PC-9 (cell line): ENCODE measurements around the gene PIGR. TPM values are rescaled to one million over a fixed set of nuclear protein-coding genes. Genes with fewer than 3 reads are reported as not detected.
A peak's percentile ranks its signal among the peaks of the same experiment; 100 is the strongest.

Experiments
- BruUV-seq: library from RNA; stranded (reverse); fragments of 400-500 nt; replicated peaks from 2 replicates; lab custom pipeline; 2021; lab: Mats Ljungman, UMichigan
- CTCF ChIA-PET: fragments of 300-600 bp; sonication (Branson Sonifier 250); formaldehyde crosslinking; loops from one replicate; lab custom pipeline; 2022; ENCODE audit warnings: antibody characterized with exemption; lab: Charles Lee
- POLR2A ChIA-PET: fragments of 300-600 bp; sonication (Branson Sonifier 250); formaldehyde crosslinking; loops from one replicate; lab custom pipeline; 2022; ENCODE audit warnings: antibody characterized with exemption; ENCODE audit not compliant: unreplicated experiment; lab: Charles Lee
- DNase-seq, 2 experiments: peaks; one replicate each; pipeline versions ENCODE4 v3.0.0 to v3.0.0-alpha.2; 2015 to 2022; ENCODE audit warnings: mixed read lengths in 1 of 2
- H2AFZ ChIP-seq: fragments of 200-600 bp; sonication (generic); 2 replicates; pipeline ENCODE4 v1.8.1; 2017; ENCODE audit warnings: antibody characterized with exemption
- H3F3A ChIP-seq: fragments of 200-600 bp; sonication (generic); 2 replicates; pipeline ENCODE4 v1.8.1; 2017; ENCODE audit warnings: antibody characterized with exemption, mild to moderate bottlenecking, low read depth; ENCODE audit not compliant: insufficient read depth
- H3K27ac ChIP-seq: fragments of 200-600 bp; sonication (generic); 2 replicates; pipeline ENCODE4 v1.6.1; 2016; ENCODE audit warnings: mixed run types
- H3K27me3 ChIP-seq: fragments of 200-600 bp; sonication (generic); 2 replicates; pipeline ENCODE4 v1.6.1; 2016; ENCODE audit warnings: low read depth, mixed run types; ENCODE audit not compliant: insufficient read depth
- H3K36me3 ChIP-seq: fragments of 200-600 bp; sonication (generic); 2 replicates; pipeline ENCODE4 v1.6.1; 2016; ENCODE audit warnings: low read depth, mixed run types
- H3K4me1 ChIP-seq: fragments of 200-600 bp; sonication (generic); replicated peaks from 2 replicates; pipeline ENCODE4 v1.6.1; 2016; ENCODE audit warnings: mixed run types; ENCODE audit not compliant: insufficient read depth
- H3K4me2 ChIP-seq: fragments of 200-600 bp; sonication (generic); 2 replicates; pipeline ENCODE4 v1.6.1; 2017; ENCODE audit warnings: mixed run types
- H3K4me3 ChIP-seq: fragments of 200-600 bp; sonication (generic); 2 replicates; pipeline ENCODE4 v1.6.1; 2016; ENCODE audit warnings: mixed run types
- H3K79me2 ChIP-seq: fragments of 200-600 bp; sonication (generic); 2 replicates; pipeline ENCODE4 v1.6.1; 2017; ENCODE audit warnings: low read depth, mixed run types
- H3K9me2 ChIP-seq: fragments of 200-600 bp; sonication (generic); 2 replicates; pipeline ENCODE4 v1.8.1; 2017; ENCODE audit warnings: mild to moderate bottlenecking; ENCODE audit not compliant: insufficient read depth
- H3K9me3 ChIP-seq: fragments of 200-600 bp; sonication (generic); 2 replicates; pipeline ENCODE4 v1.8.1; 2016; ENCODE audit warnings: low read depth; ENCODE audit not compliant: insufficient read depth
- H4K20me1 ChIP-seq: fragments of 200-600 bp; sonication (generic); 2 replicates; pipeline ENCODE4 v1.8.1; 2017; ENCODE audit not compliant: insufficient read depth
- EZH2 ChIP-seq: fragments of 200-600 bp; sonication (generic); IDR thresholded peaks from 2 replicates; pipeline ENCODE4 v1.8.0; 2017; ENCODE audit warnings: antibody characterized with exemption, low read depth
- intact Hi-C: fragments of 100-400 bp; cut with micrococcal nuclease; formaldehyde crosslinking; loops from one replicate; pipeline ENCODE4 v1.10.0; 2022; ENCODE audit not compliant: unreplicated experiment
- total RNA-seq: library from RNA; stranded (reverse); gene quantifications from 2 replicates; pipeline ENCODE4 v1.2.3, GENCODE V29; 2021
- TF ChIP-seq, protein P1 (sequence below): fragments of 200-600 bp; sonication (generic); conservative IDR thresholded peaks from 2 replicates; pipeline ENCODE4 v1.6.1; 2017; ENCODE audit warnings: mixed run types, antibody characterized with exemption, mild to moderate bottlenecking, moderate library complexity

PIGR gene
- total RNA-seq, 1 experiment from 2014 or later = not detected

DNA sequence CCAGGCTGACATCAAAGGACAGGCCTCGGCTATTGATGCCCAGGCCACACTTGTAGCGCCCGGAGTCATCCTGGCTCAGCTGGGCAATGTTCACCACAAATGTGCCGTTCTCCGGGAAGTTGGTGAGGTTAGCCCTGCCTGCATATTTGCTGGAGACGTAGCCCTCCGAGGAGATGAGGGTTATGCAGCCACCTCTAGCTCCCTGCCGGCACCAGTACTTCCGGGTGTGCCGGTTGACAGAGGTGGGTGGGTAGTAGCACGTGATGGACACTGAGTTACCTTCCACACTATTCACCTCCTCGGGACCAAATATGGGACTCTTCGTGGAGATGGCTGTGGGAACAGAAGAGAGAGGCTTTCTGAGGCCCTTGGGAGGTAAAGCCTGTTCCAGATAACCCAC lies 7.1 kb downstream of the PIGR start:
- Histone ChIP-seq H3K4me3 (no peak overlapping the region), H4K20me1 (no peaks in the 10 kb centered on the region), H3K27ac (no peak overlapping the region), H3K36me3 (no peaks in the 10 kb centered on the region), H2AFZ (no peak overlapping the region), H3K4me2 (no peak overlapping the region), H3K79me2 (no peaks in the 10 kb centered on the region), H3F3A (no peaks in the 10 kb centered on the region), H3K9me2 (no peaks in the 10 kb centered on the region), H3K4me1 (no peaks in the 10 kb centered on the region), H3K9me3 (no peaks in the 10 kb centered on the region), H3K27me3 (no peaks in the 10 kb centered on the region)
- intact Hi-C loops = no loop called here
- no peak for DNase-seq
- ChIA-PET POLR2A (no interaction called here), CTCF (no interaction called here)
- TF ChIP-seq, protein P1, sequence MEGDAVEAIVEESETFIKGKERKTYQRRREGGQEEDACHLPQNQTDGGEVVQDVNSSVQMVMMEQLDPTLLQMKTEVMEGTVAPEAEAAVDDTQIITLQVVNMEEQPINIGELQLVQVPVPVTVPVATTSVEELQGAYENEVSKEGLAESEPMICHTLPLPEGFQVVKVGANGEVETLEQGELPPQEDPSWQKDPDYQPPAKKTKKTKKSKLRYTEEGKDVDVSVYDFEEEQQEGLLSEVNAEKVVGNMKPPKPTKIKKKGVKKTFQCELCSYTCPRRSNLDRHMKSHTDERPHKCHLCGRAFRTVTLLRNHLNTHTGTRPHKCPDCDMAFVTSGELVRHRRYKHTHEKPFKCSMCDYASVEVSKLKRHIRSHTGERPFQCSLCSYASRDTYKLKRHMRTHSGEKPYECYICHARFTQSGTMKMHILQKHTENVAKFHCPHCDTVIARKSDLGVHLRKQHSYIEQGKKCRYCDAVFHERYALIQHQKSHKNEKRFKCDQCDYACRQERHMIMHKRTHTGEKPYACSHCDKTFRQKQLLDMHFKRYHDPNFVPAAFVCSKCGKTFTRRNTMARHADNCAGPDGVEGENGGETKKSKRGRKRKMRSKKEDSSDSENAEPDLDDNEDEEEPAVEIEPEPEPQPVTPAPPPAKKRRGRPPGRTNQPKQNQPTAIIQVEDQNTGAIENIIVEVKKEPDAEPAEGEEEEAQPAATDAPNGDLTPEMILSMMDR = no peak
- TF ChIP-seq EZH2 = no peak
- no TSS peak for BruUV-seq

DNA sequence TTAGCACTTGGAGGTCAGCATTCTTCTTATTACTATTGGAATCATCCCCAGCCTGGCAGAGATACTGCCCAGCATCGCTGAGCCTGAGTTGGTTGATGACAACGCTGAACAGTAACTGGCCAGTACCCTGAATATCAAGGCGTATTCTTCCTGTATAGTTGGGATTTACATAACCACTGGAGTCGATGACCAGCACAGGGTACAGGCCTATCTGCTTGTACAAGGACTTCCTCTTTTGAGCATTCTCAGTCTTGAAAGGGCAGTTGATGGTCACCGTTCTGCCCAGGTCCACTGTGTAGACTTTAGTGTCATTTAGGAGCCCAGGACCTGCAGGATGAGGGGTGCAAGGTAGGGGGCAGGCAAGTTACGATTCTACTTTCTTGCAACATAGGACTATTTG lies 8.8 kb downstream of the PIGR start:
- ChIA-PET CTCF (no interaction called here), POLR2A (no interaction called here)
- Histone ChIP-seq H3K27me3 (no peaks in the 10 kb centered on the region), H3F3A (no peaks in the 10 kb centered on the region), H4K20me1 (no peaks in the 10 kb centered on the region), H3K4me2 (no peak overlapping the region), H2AFZ (no peak overlapping the region), H3K9me3 (no peaks in the 10 kb centered on the region), H3K4me1 (no peaks in the 10 kb centered on the region), H3K36me3 (no peaks in the 10 kb centered on the region), H3K4me3 (no peak overlapping the region), H3K79me2 (no peaks in the 10 kb centered on the region), H3K27ac (no peak overlapping the region), H3K9me2 (no peaks in the 10 kb centered on the region)
- DNase-seq = no peak
- TF ChIP-seq, protein P1 = no peak
- TF ChIP-seq EZH2 = no peak
- intact Hi-C loops = no loop called here
- BruUV-seq = no TSS peak

DNA sequence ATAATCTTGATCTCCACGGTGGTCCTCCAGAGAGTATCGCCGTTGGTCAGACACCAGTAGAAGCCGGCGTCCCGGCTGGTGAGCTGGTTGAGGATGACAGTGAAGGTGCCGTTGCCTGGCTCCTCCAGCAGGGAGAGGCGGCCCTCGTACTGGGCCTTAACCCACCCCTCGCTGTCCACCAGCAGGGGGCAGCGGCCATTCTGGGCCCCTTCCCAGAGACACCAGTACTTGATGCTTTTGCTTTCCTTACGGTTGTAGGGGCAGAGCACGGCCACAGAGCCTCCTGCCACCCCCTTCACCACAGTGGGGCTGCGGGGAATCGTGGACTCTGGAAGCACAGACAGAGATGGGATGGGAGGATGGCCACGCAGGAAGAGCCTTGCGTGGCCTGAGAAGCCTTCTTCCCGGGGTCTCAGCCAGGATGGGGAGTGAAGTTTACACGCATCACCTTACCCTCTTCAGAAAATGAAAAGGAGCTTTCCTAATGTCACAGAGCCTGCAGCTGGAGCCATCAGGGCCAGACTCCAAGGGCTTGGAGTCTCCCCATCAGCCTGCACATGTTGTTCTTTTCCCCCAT lies 10.7 kb downstream of the PIGR start:
- no TSS peak for BruUV-seq
- Histone ChIP-seq H3K36me3 (no peaks in the 10 kb centered on the region), H3K9me3 (no peaks in the 10 kb centered on the region), H4K20me1 (no peaks in the 10 kb centered on the region), H3K79me2 (no peaks in the 10 kb centered on the region), H3K27me3 (no peaks in the 10 kb centered on the region), H3K4me2 (no peak overlapping the region), H3F3A (no peaks in the 10 kb centered on the region), H2AFZ (no peak overlapping the region), H3K4me3 (no peak overlapping the region), H3K4me1 (no peaks in the 10 kb centered on the region), H3K9me2 (no peaks in the 10 kb centered on the region), H3K27ac (no peak overlapping the region)
- intact Hi-C loops = no loop called here
- CTCF ChIA-PET = no interaction called here
- TF ChIP-seq EZH2 = no peak
- TF ChIP-seq, protein P1 = peak; percentile 41; the same call in 1 of the 2 replicates
- no peak for DNase-seq
- POLR2A ChIA-PET = interaction anchor here (0.6 kb wide), 1 partner anchor 308 kb away, joined by 4 read pairs; no protein-coding TSS in a partner anchor
